Measurements from ENCODE around the gene TTC24.
"Not testable (repeated sequence)": the region's sequence is repeated elsewhere in the genome, so short reads cannot be mapped to it uniquely, and the experiment has no call there.

TTC24 gene

DNA sequence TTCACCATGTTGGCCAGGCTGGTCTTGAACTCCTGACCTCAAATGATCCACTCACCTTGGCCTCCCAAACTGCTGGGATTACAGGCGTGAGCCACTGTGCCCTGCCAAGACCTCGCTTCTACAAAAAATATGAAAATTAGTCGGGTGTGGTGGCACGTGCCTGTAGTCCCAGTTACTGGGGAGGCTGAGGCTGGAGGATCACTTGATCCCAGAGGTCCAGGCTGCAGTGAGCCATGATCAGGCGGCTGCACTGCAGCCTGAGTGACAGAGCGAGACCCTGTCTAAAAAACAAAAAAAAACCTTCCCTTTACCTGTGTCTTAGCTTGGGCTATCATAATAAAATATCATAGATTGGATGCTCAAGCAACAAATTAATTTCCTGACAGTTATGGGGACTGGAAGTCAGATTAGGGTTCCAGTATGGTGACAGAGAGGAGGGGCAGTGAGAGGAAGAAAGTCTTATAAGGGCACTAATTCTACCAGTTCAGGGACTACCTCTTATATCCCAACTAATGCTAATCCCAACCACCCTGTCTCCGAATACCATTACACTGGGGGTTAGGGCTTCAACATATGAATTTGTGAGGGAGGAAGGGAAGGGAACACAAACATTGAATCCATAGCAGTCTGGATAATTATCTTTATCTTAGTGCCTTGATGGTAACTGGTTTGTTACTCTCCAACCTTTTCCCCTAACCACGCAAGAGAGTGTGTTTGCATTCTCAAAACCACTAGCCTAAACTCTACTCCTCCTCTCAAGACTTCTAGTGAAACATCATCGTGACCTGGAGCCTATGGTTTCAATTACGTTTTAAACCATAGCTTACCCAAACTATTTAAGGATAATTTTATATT, 11.0 kb downstream of the TTC24 start:
- DNase-seq = no peak

DNA sequence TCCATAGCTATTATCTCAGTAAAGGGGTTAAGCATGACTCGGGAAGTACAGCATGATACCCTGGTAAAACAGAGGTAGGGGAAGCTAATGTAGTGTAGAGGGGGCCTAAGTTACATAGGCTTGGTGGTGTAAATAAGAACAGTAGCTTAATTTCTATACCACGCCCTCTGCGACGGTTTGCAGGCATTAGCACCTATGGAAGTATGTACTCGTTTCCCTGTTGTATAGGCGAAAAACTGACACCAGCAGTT, 11.6 kb downstream of the TTC24 start:
- DNase-seq = no peak

DNA sequence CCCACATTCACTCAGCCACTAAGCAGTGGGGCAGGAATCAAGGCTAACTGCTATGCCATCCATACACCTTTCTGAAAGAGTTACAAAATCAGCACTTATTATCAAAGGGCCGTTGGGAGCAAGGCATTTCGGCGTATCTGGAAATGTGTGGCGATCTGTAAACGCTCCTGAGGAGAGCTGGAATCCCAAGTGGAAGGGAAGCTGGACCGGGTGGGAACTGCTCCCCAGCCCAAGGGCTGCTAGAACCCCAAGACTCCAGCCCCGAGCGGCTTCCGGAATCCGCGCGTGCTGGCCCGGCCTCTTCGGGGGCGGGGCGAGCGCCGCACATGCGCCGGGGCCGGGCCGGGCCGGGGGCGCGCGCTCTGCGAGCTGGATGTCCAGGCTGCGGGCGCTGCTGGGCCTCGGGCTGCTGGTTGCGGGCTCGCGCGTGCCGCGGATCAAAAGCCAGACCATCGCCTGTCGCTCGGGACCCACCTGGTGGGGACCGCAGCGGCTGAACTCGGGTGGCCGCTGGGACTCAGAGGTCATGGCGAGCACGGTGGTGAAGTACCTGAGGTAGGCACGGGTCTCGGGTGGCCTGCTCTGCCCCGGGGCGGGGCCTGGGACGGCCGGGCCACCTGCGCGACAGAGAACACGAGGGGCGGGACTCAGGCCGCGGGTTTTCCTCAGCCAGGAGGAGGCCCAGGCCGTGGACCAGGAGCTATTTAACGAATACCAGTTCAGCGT, 12.1 kb downstream of the TTC24 start, which contains the start of gene NAXE:
TSS of gene NAXE (plus strand) at position 345 of the 726 bp plus-strand sequence. CDS start at position 374, 29 bp downstream.
- DNase-seq = peak; percentile 35 to 46

DNA sequence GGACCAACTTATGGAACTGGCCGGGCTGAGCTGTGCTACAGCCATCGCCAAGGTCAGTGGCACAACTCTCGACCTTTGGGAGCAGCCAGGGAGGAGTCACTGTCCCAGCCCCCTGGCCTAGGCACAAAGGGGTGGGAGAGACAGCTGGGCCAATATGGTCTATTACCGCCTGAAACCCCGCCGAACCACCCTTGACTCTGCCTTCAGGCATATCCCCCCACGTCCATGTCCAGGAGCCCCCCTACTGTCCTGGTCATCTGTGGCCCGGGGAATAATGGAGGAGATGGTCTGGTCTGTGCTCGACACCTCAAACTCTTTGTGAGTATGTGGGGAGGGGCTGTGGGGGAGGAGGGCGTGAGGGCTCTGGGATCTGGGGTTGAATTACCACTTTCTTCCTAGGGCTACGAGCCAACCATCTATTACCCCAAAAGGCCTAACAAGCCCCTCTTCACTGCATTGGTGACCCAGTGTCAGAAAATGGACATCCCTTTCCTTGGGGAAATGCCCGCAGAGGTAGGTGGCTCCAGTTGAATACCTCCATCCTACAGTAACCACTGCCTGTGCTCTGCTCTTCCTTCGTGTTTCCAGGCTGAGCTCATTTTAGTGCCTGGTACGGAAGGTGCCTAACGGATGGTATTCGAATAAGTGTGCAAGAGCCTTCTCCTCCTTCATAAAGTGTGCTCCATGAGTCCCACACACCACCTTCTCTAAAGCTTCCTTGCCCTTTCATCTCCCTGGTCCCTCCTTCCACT, 12.8 kb downstream of the TTC24 start:
- no peak for DNase-seq

DNA sequence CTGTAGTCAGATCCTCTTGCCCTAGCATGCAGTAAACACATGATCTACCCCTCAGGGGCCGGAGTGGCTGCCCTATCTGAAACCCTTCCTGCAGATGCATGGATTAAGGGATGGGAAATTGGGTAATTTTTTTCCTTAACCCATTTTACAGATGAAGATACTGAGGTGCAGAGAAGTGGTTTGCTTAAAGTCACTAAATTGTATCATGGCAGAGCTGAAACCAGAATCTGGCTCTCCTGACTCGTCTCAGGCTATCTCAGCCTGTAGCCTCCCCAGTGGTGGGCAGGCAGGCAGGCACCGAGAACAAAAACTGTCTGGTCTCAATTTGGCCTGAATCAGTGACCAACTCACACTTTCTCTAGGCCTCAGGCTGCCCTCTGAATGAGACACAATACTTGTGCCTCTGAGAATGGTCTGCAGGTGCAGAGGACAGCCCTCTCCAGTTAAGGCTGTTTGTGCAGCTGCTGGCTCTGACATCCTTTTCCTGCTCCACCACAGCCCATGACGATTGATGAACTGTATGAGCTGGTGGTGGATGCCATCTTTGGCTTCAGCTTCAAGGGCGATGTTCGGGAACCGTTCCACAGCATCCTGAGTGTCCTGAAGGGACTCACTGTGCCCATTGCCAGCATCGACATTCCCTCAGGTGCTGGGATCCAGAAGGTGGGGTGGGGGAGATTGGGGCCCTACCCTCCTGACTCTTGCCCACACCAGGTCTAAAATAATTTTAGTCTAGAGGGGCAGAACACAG, 13.6 kb downstream of the TTC24 start:
- no peak for DNase-seq

DNA sequence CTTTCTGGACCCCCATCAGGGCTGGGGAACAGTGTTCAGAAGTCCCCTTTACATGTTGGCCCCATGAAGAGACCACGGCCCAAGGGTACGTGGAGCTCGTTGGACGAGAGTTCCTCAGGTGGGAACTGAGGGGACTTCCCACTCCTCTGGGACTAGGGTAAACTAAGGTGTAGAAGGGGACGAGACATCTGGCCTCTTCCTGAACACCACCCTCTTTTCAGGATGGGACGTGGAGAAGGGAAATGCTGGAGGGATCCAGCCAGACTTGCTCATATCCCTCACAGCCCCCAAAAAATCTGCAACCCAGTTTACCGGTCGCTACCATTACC, 14.1 kb downstream of the TTC24 start:
- DNase-seq = no peak

DNA sequence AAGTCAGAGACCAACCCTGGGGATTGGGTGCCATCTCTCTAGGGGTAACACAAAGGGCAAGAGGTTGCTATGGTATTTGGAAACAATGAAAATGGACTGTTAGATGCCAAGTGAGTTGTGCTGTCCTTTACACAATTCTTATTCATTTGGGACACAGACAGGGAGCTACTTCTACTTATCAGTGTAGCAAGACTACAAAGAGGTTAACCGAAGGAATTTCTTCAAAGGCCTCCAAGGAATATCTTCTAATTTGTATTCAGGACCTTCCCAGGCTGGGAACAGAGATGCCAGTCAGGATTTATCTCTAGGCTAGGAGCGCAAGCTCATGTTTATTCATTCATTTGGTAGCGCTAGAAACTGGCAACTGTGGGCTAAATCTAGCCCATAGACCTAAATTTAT, 14.7 kb downstream of the TTC24 start:
- DNase-seq = no peak

DNA sequence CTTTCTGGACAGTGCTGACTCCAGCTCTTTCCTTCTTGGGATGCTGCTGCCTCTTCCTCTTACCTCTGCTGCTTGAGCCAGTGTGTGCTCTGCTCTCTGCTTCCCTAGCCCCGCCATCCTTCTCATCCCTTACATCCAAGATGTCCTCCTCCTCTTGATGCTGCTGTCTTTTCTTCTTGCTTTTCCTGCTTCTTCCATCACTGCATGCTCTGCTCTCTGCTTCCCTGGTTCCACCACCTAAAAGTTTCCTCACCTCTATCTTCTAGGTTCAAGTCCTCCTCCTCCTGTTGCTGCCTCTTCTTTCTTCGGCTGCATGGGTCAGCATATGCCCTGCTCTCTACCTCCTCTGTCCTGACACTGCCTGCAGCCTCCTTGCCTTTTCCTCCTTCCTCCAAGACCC, 15.5 kb downstream of the TTC24 start:
- no peak for DNase-seq

DNA sequence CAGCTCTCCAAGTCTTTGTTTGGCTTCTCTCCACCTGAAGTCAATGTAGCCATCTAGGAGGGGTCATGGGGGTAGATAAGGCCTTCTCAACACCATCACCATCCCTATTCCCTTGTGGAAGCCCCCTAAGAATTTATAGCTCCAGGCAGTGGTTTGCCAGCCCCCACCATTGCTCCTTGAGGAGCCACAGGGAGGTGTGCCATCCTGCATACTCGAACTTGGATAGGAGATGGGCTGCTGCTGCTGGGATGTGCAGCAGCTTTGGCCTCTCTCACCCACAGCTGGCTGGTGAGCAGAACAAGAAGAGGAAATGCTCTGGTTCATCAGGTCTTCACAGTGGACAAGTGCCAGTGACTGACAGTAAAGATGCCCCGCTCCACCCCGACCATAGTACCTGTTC, 16.9 kb downstream of the TTC24 start:
- DNase-seq = no peak

DNA sequence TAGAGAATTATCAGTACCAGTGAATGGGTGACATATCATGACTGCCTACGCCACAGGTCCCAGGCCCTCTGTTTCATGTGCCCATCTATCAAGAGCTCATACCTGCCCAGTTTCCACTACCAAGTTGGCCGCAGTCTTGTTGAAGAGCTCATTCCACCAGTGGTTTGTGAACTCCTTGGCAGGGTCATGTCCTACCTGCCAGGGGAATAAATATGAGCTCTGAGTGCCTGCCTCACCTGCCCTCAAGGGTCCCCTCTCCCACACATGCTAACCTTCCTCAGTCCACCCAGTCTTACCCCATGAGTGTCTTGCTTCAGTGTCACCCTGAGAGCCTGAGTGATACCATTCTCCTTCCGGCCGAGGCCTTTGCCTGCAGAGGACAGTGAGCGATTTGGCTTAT, 18.6 kb downstream of the TTC24 start:
- DNase-seq = no peak

DNA sequence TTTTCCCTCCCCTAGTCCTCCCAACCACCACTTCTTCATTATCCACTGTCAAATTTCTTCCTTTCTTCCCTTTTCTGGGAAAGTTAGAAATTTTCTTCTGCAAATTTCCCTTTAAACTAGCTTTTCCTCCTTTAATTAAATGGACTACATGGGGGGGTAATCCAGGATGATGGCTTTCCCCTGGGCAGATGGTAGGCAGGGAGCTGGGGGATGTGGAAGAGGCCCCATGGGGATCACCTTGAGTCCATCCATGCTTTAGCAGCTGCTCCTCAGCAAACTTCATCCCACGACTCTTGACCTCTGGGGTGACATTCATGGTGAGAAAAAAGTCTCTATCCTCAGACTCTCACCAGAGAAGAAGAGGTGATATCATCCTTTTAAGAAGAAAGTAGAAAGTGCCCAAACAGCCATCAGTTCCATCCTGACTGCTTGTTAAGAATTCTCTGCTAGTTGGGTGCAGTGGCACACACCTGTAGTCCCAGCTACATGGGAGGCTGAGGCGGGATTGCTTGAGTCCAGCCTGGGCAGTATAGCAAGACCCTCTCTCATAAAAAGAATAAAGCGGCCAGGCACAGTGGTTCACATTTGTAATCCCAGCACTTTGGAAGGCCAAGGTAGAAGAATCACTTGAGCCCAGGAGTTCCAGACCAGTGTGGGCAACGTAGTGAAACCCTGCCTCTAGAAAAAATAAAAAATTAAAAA, 19.4 kb downstream of the TTC24 start:
- no peak for DNase-seq

DNA sequence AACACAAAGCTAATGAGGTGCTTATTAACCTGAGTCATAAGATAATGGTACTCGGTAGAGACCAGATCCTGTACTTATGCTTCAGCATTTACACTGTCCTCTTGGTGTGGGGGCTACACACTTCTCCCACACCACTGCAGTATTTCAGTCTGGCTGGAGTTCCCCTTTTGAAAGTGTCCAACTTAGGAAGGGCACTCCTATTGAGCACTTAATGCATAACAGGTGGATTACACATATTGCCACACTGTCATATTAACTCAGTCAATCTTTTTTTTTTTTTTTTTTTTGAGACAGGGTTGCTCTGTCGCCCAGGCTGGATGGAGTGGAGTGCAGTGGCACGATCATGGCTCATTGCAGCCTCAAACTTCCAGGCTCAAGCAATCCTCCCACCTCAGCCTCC, 20.3 kb downstream of the TTC24 start:
- DNase-seq = peak; percentile 76 to 83

DNA sequence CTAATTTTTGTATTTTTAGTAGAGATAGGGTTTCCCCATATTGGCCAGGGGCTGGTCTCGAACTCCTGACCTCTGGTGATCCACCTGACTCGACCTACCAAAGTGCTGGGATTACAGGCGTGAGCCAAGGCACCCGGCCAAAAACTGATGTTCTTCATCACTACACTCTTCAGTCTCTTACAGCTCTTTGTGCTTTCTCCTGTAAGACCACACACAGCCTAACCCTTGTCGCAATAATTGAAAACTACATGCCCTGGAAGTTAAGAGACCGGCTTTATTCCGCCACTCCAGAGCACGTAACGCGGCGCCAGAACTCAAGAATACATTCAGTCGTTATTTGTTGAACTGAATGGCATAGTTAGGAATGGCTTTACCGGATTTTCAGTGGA, 21.2 kb downstream of the TTC24 start:
- DNase-seq = no peak

DNA sequence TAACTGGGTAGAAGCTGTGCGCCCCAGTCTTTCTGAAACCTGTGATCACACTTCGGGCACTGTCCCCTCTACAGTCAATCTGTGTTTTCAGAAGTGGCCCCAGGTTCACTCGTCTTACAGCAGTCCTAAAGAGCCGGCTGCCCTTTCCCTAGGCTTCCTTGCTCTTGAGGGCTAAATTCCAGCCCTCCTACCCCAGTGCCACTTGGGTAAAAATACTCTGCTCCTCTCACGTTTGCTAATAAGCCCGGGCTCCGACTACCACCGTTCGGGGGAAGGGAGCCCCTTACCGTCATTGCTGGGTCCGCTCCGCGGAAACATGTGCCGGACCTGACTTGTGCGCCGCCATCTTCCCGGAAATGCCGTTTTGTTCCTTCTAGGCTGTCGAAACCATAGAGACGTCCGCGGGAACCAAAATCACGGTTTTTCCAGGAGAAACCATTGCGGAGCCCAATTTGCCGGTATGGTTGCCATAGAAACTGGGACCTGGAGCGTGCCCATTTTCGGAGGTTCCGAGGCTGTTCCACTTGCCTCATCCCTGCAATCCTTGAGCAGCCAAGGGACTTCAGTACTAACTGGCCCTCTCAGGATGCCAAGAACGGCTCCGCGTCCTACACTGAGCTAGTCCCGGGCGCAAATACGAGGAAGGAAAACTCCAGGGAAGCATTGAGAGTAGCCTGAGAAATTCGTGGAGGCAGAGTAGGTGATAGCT, 21.8 kb downstream of the TTC24 start, which contains the start of gene GPATCH4:
TSS of gene GPATCH4 (minus strand) at position 358 of the 709 bp plus-strand sequence.
- DNase-seq = peak; percentile 59 to 69

DNA sequence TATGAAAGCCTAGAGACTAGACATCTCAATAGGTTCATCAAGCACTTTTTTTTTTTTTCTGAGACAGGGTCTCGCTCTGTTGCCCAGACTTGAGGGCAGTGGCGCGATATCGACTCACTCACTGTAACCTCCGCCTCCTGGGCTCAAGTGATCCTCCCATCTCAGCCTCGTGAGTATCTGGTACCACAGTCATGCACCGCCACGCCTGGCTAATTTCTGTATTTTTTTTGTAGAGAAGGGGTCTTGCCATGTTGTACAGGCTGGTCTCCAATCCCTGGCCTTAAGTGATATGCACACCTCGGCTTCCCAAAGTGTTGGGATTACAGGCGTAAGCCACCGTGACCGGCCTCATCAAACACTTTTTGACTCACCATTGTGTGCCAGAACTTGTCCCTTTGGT, 22.4 kb downstream of the TTC24 start:
- DNase-seq = no peak

DNA sequence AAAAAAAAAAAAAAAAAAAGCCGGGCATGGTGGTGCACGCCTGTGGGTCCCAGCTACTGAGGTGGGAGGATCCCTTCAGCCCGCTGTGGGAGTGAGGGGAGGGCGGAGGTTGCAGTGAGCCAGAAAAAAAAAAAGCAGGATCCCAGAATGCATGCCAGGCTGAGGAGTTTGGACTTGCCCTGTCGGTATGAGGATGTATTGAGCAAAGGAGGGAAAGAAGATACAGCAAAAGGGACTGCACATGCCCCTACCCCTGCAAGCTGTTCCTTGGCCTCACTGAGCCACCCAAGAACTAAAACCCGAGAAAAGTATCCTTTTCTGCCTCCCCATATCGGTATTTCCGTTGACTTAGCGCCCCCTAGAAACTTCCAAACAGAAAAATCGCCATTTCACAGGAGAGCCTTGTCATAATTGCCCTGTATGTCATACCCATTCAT, 23.1 kb downstream of the TTC24 start:
- peak; percentile 33 to 52 for DNase-seq

DNA sequence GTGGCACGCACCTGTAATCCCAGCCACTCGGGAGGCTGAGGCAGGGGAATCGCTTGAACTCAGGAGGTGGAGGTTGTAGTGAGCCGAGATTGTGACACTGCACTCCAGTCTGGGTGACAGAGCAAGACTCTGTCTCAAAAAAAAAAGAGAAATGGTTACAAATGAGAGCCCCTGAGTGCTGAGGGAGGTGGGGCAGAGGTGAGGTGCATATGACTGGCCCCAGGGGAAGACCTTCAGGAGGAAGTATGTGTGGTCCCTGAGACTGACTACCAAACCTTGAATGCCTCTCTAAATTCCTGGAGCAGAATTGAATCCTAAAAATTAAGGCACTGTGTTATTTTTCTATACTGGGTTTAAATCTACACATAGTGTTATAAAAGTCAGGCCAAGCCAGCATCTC, 27.8 kb downstream of the TTC24 start:
- DNase-seq = not testable (repeated sequence)

DNA sequence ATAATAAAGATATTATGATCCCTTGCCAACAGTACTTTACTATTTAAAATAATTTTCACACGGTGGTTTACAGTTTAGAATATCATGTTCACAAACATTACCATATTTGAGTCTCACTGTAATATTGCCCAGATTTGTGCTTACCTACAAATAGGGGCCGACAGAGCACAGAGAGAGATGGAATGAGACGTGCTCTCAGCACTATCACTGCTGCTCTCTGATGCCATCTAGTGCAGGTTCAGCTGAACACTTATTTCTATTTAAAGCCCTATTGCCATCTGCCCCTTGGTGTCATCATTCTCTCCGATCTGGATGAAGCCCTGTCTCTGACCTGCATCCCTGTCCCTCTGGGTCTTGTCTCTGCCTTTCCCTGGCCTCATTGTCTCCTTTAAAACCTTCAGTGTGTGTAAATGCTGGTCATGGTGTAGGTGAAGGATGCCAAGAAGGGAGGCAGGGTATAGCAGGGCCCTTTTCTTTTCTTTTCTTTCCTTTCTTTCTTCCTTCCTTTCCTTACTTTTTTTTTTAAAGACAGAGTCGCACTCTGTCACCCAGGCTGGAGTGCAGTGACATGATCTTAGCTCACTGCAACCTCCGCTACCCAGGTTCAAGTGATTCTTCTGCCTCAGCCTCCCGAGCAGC, 28.6 kb downstream of the TTC24 start:
- peak; percentile 78 to 87 for DNase-seq

DNA sequence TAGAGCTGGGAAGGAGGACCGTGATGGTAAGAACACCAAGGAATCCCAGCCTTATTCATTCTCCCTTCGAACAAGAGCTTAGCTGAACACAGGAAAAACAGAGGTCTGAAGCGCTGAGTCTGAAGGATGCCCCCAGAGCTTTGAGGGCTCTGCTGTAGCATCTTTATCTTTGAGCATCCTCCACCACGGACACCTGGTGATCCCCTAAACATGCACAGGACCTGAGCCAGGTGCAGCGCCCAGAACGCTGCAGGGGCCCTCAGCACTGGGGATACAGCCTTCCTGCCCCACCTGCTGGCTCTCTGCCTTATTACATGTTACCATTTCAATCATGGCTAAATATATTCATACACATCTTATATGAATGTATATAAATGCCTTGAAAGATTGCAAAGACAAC, 29.5 kb downstream of the TTC24 start:
- peak; percentile 30 to 43 for DNase-seq

DNA sequence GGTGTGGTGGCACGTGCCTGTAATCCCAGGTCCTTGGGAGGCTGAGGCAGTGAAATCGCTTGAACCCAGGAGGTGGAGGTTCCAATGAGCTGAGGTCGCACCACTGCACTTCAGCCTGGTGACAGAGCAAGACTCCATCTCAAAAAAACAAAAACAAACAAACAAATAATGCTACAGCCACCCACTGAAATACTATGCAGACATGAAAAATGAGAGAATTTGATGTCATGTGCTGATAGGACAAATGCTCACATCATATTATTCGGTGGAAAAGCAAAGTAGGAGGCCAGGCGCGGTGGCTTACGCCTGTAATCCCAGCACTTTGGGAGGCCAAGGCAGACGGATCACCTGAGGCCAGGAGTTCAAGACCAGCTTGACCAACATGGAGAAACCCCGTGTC, 30.5 kb downstream of the TTC24 start:
- DNase-seq = not testable (repeated sequence)

DNA sequence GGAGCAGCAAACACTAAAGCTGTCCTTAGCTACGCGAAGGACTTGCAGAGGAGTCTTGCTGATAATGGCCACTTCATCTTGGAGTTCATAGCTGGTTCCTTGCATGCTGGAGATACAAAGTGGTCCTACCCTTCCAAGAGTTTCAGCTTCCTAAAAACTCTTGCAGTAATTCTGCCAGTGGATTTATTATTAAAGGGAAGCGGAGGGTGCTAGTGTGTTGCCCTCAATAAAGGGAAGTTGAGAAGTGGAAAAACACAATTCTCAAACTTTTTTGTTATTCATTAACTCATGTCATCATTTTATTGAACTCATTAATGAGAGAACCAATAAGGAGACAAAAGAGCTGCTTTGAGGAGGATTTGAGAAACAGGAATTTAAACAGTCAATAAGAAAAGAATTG, 33.1 kb downstream of the TTC24 start:
- no peak for DNase-seq
